Endodermal cell (in vitro differentiated cells): ENCODE measurements around the gene MRPL44. TPM values are rescaled to one million over a fixed set of nuclear protein-coding genes. Genes with fewer than 3 reads are reported as not detected.

Experiments used
- DNase-seq: peaks from one replicate; pipeline ENCODE4 v3.0.0-alpha.2; 2017
- H3K27ac ChIP-seq: 2 replicates; pipeline ENCODE4 v1.5.1; 2013; ENCODE audit warnings: mild to moderate bottlenecking, low read depth, low read length, moderate library complexity
- H3K27me3 ChIP-seq: 2 replicates; pipeline ENCODE4 v1.6.1; 2013; ENCODE audit warnings: mild to moderate bottlenecking, low read length, moderate library complexity; ENCODE audit not compliant: insufficient read depth, control insufficient read depth, poor library complexity, severe bottlenecking
- H3K36me3 ChIP-seq: 2 replicates; pipeline ENCODE4 v1.7.0; 2013; ENCODE audit warnings: mild to moderate bottlenecking, low read length, moderate library complexity; ENCODE audit not compliant: control insufficient read depth, insufficient read depth
- H3K4me1 ChIP-seq: one replicate; pipeline ENCODE4 v1.7.0; 2013; ENCODE audit warnings: low read length; ENCODE audit not compliant: control insufficient read depth, insufficient read depth
- H3K4me3 ChIP-seq: 2 replicates; pipeline ENCODE4 v1.5.1; 2013; ENCODE audit warnings: mild to moderate bottlenecking, low read length, moderate library complexity
- H3K9ac ChIP-seq: 2 replicates; pipeline ENCODE4 v1.6.1; 2013; ENCODE audit warnings: mild to moderate bottlenecking, low read length, moderate library complexity; ENCODE audit not compliant: poor library complexity, severe bottlenecking; ENCODE audit errors: extremely low read depth
- H3K9me3 ChIP-seq: 2 replicates; pipeline ENCODE4 v1.6.1; 2013; ENCODE audit warnings: mild to moderate bottlenecking, low read length, moderate library complexity; ENCODE audit not compliant: control insufficient read depth
- H3K27ac Mint-ChIP-seq: 2 replicates; pipeline ENCODE4 v1.8.0; 2020; ENCODE audit warnings: mixed read lengths
- H3K27me3 Mint-ChIP-seq: 2 replicates; pipeline ENCODE4 v1.8.0; 2021; ENCODE audit warnings: mild to moderate bottlenecking, mixed read lengths; ENCODE audit not compliant: insufficient read depth
- H3K36me3 Mint-ChIP-seq: 2 replicates; pipeline ENCODE4 v1.8.0; 2020; ENCODE audit warnings: low read depth, mixed read lengths
- H3K4me1 Mint-ChIP-seq: 2 replicates; pipeline ENCODE4 v1.8.0; 2020; ENCODE audit warnings: mixed read lengths
- H3K4me3 Mint-ChIP-seq: 2 replicates; pipeline ENCODE4 v1.8.0; 2020; ENCODE audit warnings: mild to moderate bottlenecking, moderate library complexity, mixed read lengths
- H3K9me3 Mint-ChIP-seq: 2 replicates; pipeline ENCODE4 v1.8.0; 2020; ENCODE audit warnings: mild to moderate bottlenecking, mixed read lengths
- WGBS, 2 experiments: methylation state at CpG; one replicate each; pipeline versions ENCODE4 v1.1.5 to v1.1.7; 2013; ENCODE audit warnings: missing lambda C conversion rate in 2 of 2, mixed read lengths in 1 of 2; ENCODE audit not compliant: insufficient coverage in 1 of 2, insufficient read length in 1 of 2; 5-methylcytosine and 5-hydroxymethylcytosine counted together
- total RNA-seq, 2 donors: library from RNA; stranded (reverse); fragmentation: NEBNext Ultra II Directional in 1 of 2; extraction: Animal tissue kit (Norgen Biotek cat#: 25700) in 1 of 2; gene quantifications; 2 replicates in 1 of 2; 3 replicates in 1 of 2; pipeline ENCODE4 v1.2.1, GENCODE V29; 2021
- TF ChIP-seq, protein P1 (sequence below): fragments of 200-600 bp; sonication (generic); conservative IDR thresholded peaks from 2 replicates; pipeline ENCODE4 v1.5.0; 2021; ENCODE audit warnings: antibody characterized with exemption, mild to moderate bottlenecking

MRPL44 gene
- total RNA-seq, 2 donors from 2014 or later = 38.7 to 43.4 TPM

DNA sequence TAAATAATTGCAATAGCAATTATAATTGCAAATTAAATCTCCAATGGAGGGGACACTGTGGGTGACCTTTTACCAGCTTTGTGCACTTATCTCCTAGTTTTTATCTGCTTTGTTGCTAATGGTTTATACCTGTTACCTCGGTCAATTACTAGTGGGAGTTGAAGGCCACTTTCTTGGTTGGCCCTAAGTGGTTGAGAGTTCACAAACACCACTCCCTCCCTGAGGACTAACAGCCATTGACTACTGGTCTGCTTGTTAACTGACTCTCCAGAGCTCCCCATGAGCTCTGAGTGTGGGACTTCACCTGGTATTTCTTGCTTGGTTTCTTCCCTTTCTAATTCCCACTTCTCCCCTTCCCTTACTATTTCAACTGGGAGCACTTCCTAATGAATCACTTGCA lies 54.6 kb downstream of the MRPL44 start:
- 93 to 100% methylated on average over 1 of the region's 1 CpG for WGBS, 2 experiments
- H3K9ac ChIP-seq = no peak overlapping the region
- H3K36me3 Mint-ChIP-seq = peaks cover 20% of the 10 kb centered on the region
- no peaks in the 10 kb centered on the region for H3K27me3 Mint-ChIP-seq
- H3K4me1 ChIP-seq = peaks cover 8% of the 10 kb centered on the region
- peaks cover 35% of the 10 kb centered on the region for H3K4me1 Mint-ChIP-seq
- no peak overlapping the region for H3K4me3 Mint-ChIP-seq
- H3K27ac ChIP-seq = no peak overlapping the region
- H3K27ac Mint-ChIP-seq = no peak overlapping the region
- TF ChIP-seq, protein P1, sequence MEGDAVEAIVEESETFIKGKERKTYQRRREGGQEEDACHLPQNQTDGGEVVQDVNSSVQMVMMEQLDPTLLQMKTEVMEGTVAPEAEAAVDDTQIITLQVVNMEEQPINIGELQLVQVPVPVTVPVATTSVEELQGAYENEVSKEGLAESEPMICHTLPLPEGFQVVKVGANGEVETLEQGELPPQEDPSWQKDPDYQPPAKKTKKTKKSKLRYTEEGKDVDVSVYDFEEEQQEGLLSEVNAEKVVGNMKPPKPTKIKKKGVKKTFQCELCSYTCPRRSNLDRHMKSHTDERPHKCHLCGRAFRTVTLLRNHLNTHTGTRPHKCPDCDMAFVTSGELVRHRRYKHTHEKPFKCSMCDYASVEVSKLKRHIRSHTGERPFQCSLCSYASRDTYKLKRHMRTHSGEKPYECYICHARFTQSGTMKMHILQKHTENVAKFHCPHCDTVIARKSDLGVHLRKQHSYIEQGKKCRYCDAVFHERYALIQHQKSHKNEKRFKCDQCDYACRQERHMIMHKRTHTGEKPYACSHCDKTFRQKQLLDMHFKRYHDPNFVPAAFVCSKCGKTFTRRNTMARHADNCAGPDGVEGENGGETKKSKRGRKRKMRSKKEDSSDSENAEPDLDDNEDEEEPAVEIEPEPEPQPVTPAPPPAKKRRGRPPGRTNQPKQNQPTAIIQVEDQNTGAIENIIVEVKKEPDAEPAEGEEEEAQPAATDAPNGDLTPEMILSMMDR = no peak
- no peaks in the 10 kb centered on the region for H3K9me3 Mint-ChIP-seq
- H3K4me3 ChIP-seq = no peak overlapping the region
- H3K36me3 ChIP-seq = peaks cover 78% of the 10 kb centered on the region
- no peak for DNase-seq
- H3K9me3 ChIP-seq = no peaks in the 10 kb centered on the region
- no peaks in the 10 kb centered on the region for H3K27me3 ChIP-seq

DNA sequence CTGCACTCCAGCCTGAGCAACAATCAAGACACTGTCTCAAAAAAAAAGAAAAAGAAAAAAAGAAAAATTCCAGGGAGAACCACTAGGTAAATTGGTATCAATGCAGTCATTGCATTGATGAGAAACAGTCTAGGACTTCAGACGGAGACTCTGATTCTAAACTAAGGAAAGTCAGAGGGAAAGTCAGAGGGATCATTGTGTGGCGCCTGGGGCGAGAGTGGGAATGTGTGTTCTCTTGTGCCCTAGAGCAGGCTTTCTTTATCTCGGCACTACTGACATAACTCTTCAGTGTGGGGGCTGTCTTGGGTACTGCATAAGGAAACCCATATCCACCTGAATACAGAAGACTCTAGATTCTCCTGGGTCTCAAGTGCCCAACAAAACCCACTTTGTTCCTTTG lies 57.1 kb downstream of the MRPL44 start:
- Histone ChIP-seq H3K4me1 (peaks cover 10% of the 10 kb centered on the region), H3K4me3 (no peak overlapping the region), H3K27me3 (no peaks in the 10 kb centered on the region), H3K9me3 (no peaks in the 10 kb centered on the region), H3K36me3 (peaks cover 75% of the 10 kb centered on the region), H3K27ac (no peak overlapping the region), H3K9ac (no peak overlapping the region)
- Mint-ChIP-seq H3K27me3 (no peaks in the 10 kb centered on the region), H3K9me3 (no peaks in the 10 kb centered on the region), H3K27ac (no peak overlapping the region), H3K4me3 (no peak overlapping the region), H3K36me3 (peaks cover 19% of the 10 kb centered on the region), H3K4me1 (peaks cover 28% of the 10 kb centered on the region)
- no peak for DNase-seq
- TF ChIP-seq, protein P1 = no peak
- 89 to 95% methylated on average over 4 of the region's 4 CpGs for WGBS, 2 experiments

DNA sequence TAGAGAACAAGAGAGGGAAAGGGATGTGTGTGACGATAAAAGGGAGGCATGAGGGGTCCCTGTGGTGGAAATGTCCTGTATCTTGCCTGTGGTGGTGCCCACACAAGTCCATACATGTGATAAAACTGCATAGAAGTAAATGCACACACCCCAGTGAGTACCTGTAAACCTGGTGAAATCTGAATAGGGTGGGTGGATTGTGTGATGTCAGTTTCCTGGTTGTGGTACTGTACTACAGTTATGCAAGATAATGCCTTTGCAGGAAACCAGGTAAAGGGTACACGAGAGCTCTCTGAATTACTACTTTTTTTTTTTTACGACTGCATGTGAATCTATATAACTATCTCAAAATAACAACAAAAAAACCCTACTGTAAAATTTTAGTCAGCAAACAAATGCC lies 59.7 kb downstream of the MRPL44 start:
- 63% methylated on average over 3 of the region's 3 CpGs; no CpG with 5 or more reads in 1 of the 2 experiments for WGBS, 2 experiments
- H3K27ac ChIP-seq = no peak overlapping the region
- peaks cover 2% of the 10 kb centered on the region for H3K4me1 ChIP-seq
- no peak overlapping the region for H3K4me3 ChIP-seq
- no peak overlapping the region for H3K9ac ChIP-seq
- H3K27me3 ChIP-seq = no peaks in the 10 kb centered on the region
- no peak overlapping the region for H3K4me3 Mint-ChIP-seq
- no peak overlapping the region for H3K27ac Mint-ChIP-seq
- no peaks in the 10 kb centered on the region for H3K27me3 Mint-ChIP-seq
- TF ChIP-seq, protein P1 = no peak
- H3K9me3 Mint-ChIP-seq = no peaks in the 10 kb centered on the region
- peak; percentile 17 for DNase-seq
- no peaks in the 10 kb centered on the region for H3K9me3 ChIP-seq
- peaks cover 12% of the 10 kb centered on the region for H3K4me1 Mint-ChIP-seq
- peaks cover 25% of the 10 kb centered on the region for H3K36me3 Mint-ChIP-seq
- peaks cover 74% of the 10 kb centered on the region for H3K36me3 ChIP-seq

Other genes starting within 250 kb of the MRPL44 start
- gene AP1S3, start 119.9 kb upstream of the MRPL44 start, total RNA-seq = 1 to 10 TPM; 5.6 to 6.9 TPM
- gene WDFY1, start 12.1 kb upstream of the MRPL44 start, total RNA-seq = 10 to 100 TPM; 61.9 to 69.7 TPM
- 100 to 1,000 TPM; 257 to 386 TPM for gene SERPINE2, start 81.8 kb downstream of the MRPL44 start, total RNA-seq